GM23338 (cell line): ENCODE data around the gene MDH1. TPM values are rescaled to one million over a fixed set of nuclear protein-coding genes. Genes with fewer than 3 reads are reported as not detected.

Experiments used
- ATAC-seq: fragments of 200-7000 bp; cut with Tn5 transposase; 3 replicates; pipeline ENCODE4 v1.9.1; 2020
- DNase-seq: peaks from one replicate; pipeline ENCODE4 v3.0.0-alpha.2; 2015; ENCODE audit warnings: low spot score
- H2AFZ ChIP-seq: fragments of 200-600 bp; sonication (generic); 2 replicates; pipeline ENCODE4 v1.8.0; 2016; ENCODE audit warnings: antibody characterized with exemption, mild to moderate bottlenecking, moderate library complexity
- H3F3A ChIP-seq: fragments of 200-600 bp; sonication (generic); replicated peaks from 2 replicates; pipeline ENCODE4 v1.8.0; 2017; ENCODE audit warnings: antibody characterized with exemption, mixed run types, low read depth
- H3K27ac ChIP-seq: fragments of 200-600 bp; sonication (generic); 2 replicates; pipeline ENCODE4 v1.6.1; 2016; ENCODE audit warnings: low read depth
- H3K27me3 ChIP-seq: fragments of 200-600 bp; sonication (generic); 2 replicates; pipeline ENCODE4 v1.8.0; 2016; ENCODE audit warnings: mild to moderate bottlenecking, mixed run types, moderate library complexity; ENCODE audit not compliant: insufficient read depth
- H3K36me3 ChIP-seq: fragments of 200-600 bp; sonication (generic); 2 replicates; pipeline ENCODE4 v1.8.0; 2016; ENCODE audit warnings: mild to moderate bottlenecking; ENCODE audit not compliant: insufficient read depth
- H3K4me1 ChIP-seq: fragments of 200-600 bp; sonication (generic); 2 replicates; pipeline ENCODE4 v1.8.0; 2016; ENCODE audit warnings: mild to moderate bottlenecking, moderate library complexity; ENCODE audit not compliant: insufficient read depth
- H3K4me2 ChIP-seq: fragments of 200-600 bp; sonication (generic); 2 replicates; pipeline ENCODE4 v1.7.1; 2017; ENCODE audit warnings: mixed run types
- H3K4me3 ChIP-seq: fragments of 200-600 bp; sonication (generic); 2 replicates; pipeline ENCODE4 v1.6.1; 2016; ENCODE audit warnings: mixed run types
- H3K79me2 ChIP-seq: fragments of 200-600 bp; sonication (generic); replicated peaks from 2 replicates; pipeline ENCODE4 v1.8.0; 2017; ENCODE audit warnings: mild to moderate bottlenecking; ENCODE audit not compliant: insufficient read depth
- H3K9me2 ChIP-seq: fragments of 200-600 bp; sonication (generic); 2 replicates; pipeline ENCODE4 v1.8.0; 2017; ENCODE audit not compliant: insufficient read depth
- H4K20me1 ChIP-seq: fragments of 200-600 bp; sonication (generic); replicated peaks from 2 replicates; pipeline ENCODE4 v1.8.0; 2017; ENCODE audit warnings: mild to moderate bottlenecking; ENCODE audit not compliant: insufficient read depth
- H3K27ac Mint-ChIP-seq: 2 replicates; pipeline ENCODE4 v1.8.0; 2020; ENCODE audit warnings: inconsistent platforms, mild to moderate bottlenecking, moderate library complexity, mixed read lengths
- H3K27me3 Mint-ChIP-seq: 3 replicates; pipeline ENCODE4 v1.8.0; 2022; ENCODE audit warnings: low read depth, mild to moderate bottlenecking, moderate library complexity, mixed read lengths, inconsistent platforms; ENCODE audit not compliant: insufficient read depth, poor library complexity
- H3K36me3 Mint-ChIP-seq: 3 replicates; pipeline ENCODE4 v1.8.0; 2021; ENCODE audit warnings: low read depth, mild to moderate bottlenecking, inconsistent platforms, moderate library complexity, mixed read lengths
- H3K4me1 Mint-ChIP-seq: 3 replicates; pipeline ENCODE4 v1.8.0; 2020; ENCODE audit warnings: mild to moderate bottlenecking, inconsistent platforms, mixed read lengths
- H3K4me3 Mint-ChIP-seq: 3 replicates; pipeline ENCODE4 v1.8.0; 2021; ENCODE audit warnings: moderate library complexity, mild to moderate bottlenecking, inconsistent platforms, mixed read lengths
- H3K9me3 Mint-ChIP-seq: 3 replicates; pipeline ENCODE4 v1.8.0; 2020; ENCODE audit warnings: moderate library complexity, mild to moderate bottlenecking, inconsistent platforms, mixed read lengths
- CREB1 ChIP-seq: fragments of 250-450 bp; sonication (Bioruptor Pico); IDR thresholded peaks from 2 replicates; pipeline ENCODE4 v1.5.0; 2020; ENCODE audit warnings: low read depth, mild to moderate bottlenecking, moderate library complexity
- ETS1 ChIP-seq: IDR thresholded peaks from 2 replicates; pipeline ENCODE4 v1.6.1; 2016; ENCODE audit warnings: antibody characterized with exemption
- EZH2 ChIP-seq: fragments of 200-600 bp; sonication (generic); IDR thresholded peaks from one replicate; pipeline ENCODE4 v1.8.0; 2017; ENCODE audit warnings: antibody characterized with exemption, mild to moderate bottlenecking, low read depth; ENCODE audit not compliant: unreplicated experiment
- EZH2phosphoT487 ChIP-seq: fragments of 200-600 bp; sonication (generic); IDR thresholded peaks from one replicate; pipeline ENCODE4 v1.8.1; 2018; ENCODE audit warnings: antibody characterized with exemption; ENCODE audit not compliant: unreplicated experiment
- JUNB ChIP-seq: IDR thresholded peaks from one replicate; pipeline ENCODE4 v1.6.1; 2016; ENCODE audit warnings: antibody characterized with exemption; ENCODE audit not compliant: unreplicated experiment
- NANOG ChIP-seq: IDR thresholded peaks from 2 replicates; pipeline ENCODE4 v1.6.1; 2016; ENCODE audit warnings: antibody characterized with exemption, borderline replicate concordance
- POLR2AphosphoS5 ChIP-seq: IDR thresholded peaks from 2 replicates; pipeline ENCODE4 v1.6.1; 2016; ENCODE audit warnings: antibody characterized with exemption, low read depth
- STAT1 ChIP-seq: IDR thresholded peaks from one replicate; pipeline ENCODE4 v1.6.1; 2016; ENCODE audit warnings: antibody characterized with exemption; ENCODE audit not compliant: unreplicated experiment
- ZNF114 ChIP-seq: fragments of 250-450 bp; sonication (Bioruptor Pico); IDR thresholded peaks from 2 replicates; pipeline ENCODE4 v1.5.0; 2020; ENCODE audit warnings: mild to moderate bottlenecking, moderate library complexity
- ZNF331 ChIP-seq: fragments of 250-450 bp; sonication (Bioruptor Pico); IDR thresholded peaks from 2 replicates; pipeline ENCODE4 v1.5.0; 2020; ENCODE audit warnings: low read depth, mild to moderate bottlenecking, moderate library complexity
- ZNF462 ChIP-seq: fragments of 250-450 bp; sonication (Bioruptor Pico); IDR thresholded peaks from 2 replicates; pipeline ENCODE4 v1.5.0; 2020; ENCODE audit warnings: mild to moderate bottlenecking, moderate library complexity
- polyA plus RNA-seq: library from polyadenylated mRNA; unstranded; fragments of >200 nt; fragmentation: Nextera tagmentation; extraction: Ambion mirVana; gene quantifications from 2 replicates; pipeline ENCODE4 v1.2.1, GENCODE V29; 2016
- total RNA-seq: library from RNA; depleted of rRNA; stranded (reverse); fragments of >200 nt; shearing (Covaris generic); gene quantifications from 2 replicates; pipeline ENCODE4 v1.2.3, GENCODE V29; 2014

MDH1 gene
- total and polyA plus RNA-seq, 2 experiments from 2014 or later = 275 to 503 TPM

DNA sequence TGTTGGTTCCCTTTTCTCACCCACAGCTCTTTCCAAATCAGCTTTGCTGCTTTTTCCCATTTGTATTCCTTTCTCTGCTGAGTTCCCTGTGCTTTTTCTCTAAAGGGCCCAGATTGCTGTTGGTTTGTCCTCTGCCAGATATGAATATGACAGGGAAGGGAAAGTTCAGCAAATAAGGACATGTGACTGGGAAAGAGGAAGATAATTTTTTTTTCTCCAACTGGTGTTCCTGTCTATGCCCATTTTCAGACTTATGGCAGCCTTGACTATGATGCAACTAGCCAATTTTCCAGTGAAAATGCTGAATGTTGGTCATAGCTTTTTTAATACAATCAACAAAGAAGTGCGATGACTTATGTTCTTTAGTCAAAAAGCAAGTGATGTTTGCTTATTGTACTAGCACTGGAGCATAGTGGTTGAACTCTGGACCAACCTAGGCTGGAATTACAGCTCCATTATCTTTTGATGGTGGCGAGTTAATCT, 7.7 kb downstream of the MDH1 start:
- no peak overlapping the region for H3K4me3 ChIP-seq
- TF ChIP-seq ETS1 (no peak), NANOG (no peak), ZNF114 (CRISPR knock-in tag) (no peak), POLR2AphosphoS5 (no peak), ZNF331 (CRISPR knock-in tag) (no peak), ZNF462 (CRISPR knock-in tag) (no peak), EZH2phosphoT487 (no peak), JUNB (no peak), CREB1 (no peak), EZH2 (no peak), STAT1 (no peak)
- H3K36me3 ChIP-seq = peaks cover 43% of the 10 kb centered on the region
- H3K27ac ChIP-seq = peak overlapping the region; percentile 23
- Mint-ChIP-seq H3K4me1 (peaks cover 16% of the 10 kb centered on the region), H3K9me3 (no peaks in the 10 kb centered on the region), H3K4me3 (no peak overlapping the region), H3K27me3 (peaks cover 4% of the 10 kb centered on the region), H3K27ac (peak overlapping the region; percentile 15; the same call in 1 of the 2 replicates), H3K36me3 (peaks cover 74% of the 10 kb centered on the region)
- peaks cover 3% of the 10 kb centered on the region for H4K20me1 ChIP-seq
- no peak overlapping the region for H2AFZ ChIP-seq
- DNase-seq = no peak
- no peak for ATAC-seq
- H3K9me2 ChIP-seq = no peaks in the 10 kb centered on the region
- no peaks in the 10 kb centered on the region for H3K27me3 ChIP-seq
- H3F3A ChIP-seq = no peaks in the 10 kb centered on the region
- peaks cover 67% of the 10 kb centered on the region for H3K79me2 ChIP-seq
- H3K4me1 ChIP-seq = peaks cover 9% of the 10 kb centered on the region; the same call in 1 of the 2 replicates
- no peak overlapping the region for H3K4me2 ChIP-seq
